Measurements from ENCODE around the gene EYS.

- no peak for TF ChIP-seq CTCF (IDR thresholded peaks at IDR 0.05)
- TF ChIP-seq POLR2A (IDR thresholded peaks at IDR 0.05): no peak
- no peak for TF ChIP-seq EP300 (IDR thresholded peaks at IDR 0.05)
- no peak for TF ChIP-seq POLR2AphosphoS5 (IDR thresholded peaks at IDR 0.05)
These were observed 1819.8 kb downstream of the EYS start for GRCh38 chr6:63887002-63887751.
